Stomach (tissue), 19 donors: ENCODE results near the gene ERCC6L2. TPM values are rescaled to one million over a fixed set of nuclear protein-coding genes. Genes with fewer than 3 reads are reported as not detected.

Experiments
- DNase-seq, 2 donors: peaks; one replicate each; pipeline versions ENCODE4 v3.0.0 to v3.0.0-alpha.2; 2013 to 2019
- H3K27ac ChIP-seq, 5 donors: fragments of 200-600 bp in 4 of 5; sonication (generic) in 4 of 5; one replicate each; pipeline ENCODE4 v1.5.1; 2013 to 2019; ENCODE audit warnings: mild to moderate bottlenecking in 1 of 5, moderate library complexity in 1 of 5
- H3K27me3 ChIP-seq, 3 donors: fragments of 200-600 bp; sonication (generic); one replicate each; pipeline ENCODE4 v1.5.1; 2017 to 2019; ENCODE audit warnings: mixed run types in 1 of 3
- H3K36me3 ChIP-seq, 4 donors: fragments of 200-600 bp; sonication (generic); 1 replicate in 3 of 4; 2 replicates in 1 of 4; pipeline ENCODE4 v1.5.1; 2016 to 2019
- H3K4me1 ChIP-seq, 4 donors: fragments of 200-600 bp; sonication (generic); one replicate each; pipeline ENCODE4 v1.5.1; 2016 to 2019
- H3K4me3 ChIP-seq, 4 donors: fragments of 200-600 bp; sonication (generic) in 3 of 4; one replicate each; pipeline ENCODE4 v1.5.1; 2016 to 2019; ENCODE audit warnings: mild to moderate bottlenecking in 1 of 4
- H3K9me3 ChIP-seq, 4 donors: fragments of 200-600 bp; sonication (generic); one replicate each; pipeline ENCODE4 v1.5.1; 2016 to 2019
- EP300 ChIP-seq: sonication (generic); formaldehyde crosslinking; IDR thresholded peaks from one replicate; pipeline ENCODE4 v1.6.1; 2017; ENCODE audit warnings: antibody characterized with exemption
- POLR2A ChIP-seq, 4 donors: fragments of 450-650 bp; IDR thresholded peaks; one replicate each; pipeline ENCODE4 v1.6.1; 2016; ENCODE audit warnings: antibody characterized with exemption in 4 of 4, control low read depth in 2 of 4, mild to moderate bottlenecking in 1 of 4, moderate library complexity in 1 of 4
- POLR2AphosphoS5 ChIP-seq, 3 donors: sonication (generic); formaldehyde crosslinking; IDR thresholded peaks; one replicate each; pipeline ENCODE4 v1.6.1; 2016; ENCODE audit warnings: antibody characterized with exemption in 3 of 3
- WGBS, 5 donors: extraction: QIAGEN DNeasy Blood & Tissue Kit in 3 of 5; methylation state at CpG; one replicate each; pipeline versions ENCODE4 v1.1.5 to v1.1.7; 2013 to 2018; 5-methylcytosine and 5-hydroxymethylcytosine counted together
- intact Hi-C: fragments of 100-400 bp; cut with DNase I; formaldehyde crosslinking; loops from one replicate; pipeline ENCODE4 v1.15.1; 2023; ENCODE audit warnings: low total_unique reads
- long read RNA-seq, 10 donors: transcript quantifications; one replicate each; lab custom pipeline, GENCODE V29; 2026
- polyA plus RNA-seq, 3 donors: library from polyadenylated mRNA; stranded (reverse); fragments of 200-250 nt; gene quantifications; one replicate each; pipeline ENCODE4 v1.2.3, GENCODE V29; 2013
- total RNA-seq, 5 donors: library from RNA; depleted of rRNA; stranded (reverse); fragments of >200 nt; gene quantifications; one replicate each; pipeline versions ENCODE4 v1.1.0 to v1.2.3, GENCODE V29; 2014 to 2016
- TF ChIP-seq, protein P1 (sequence below), 7 experiments: fragments of 450-650 bp in 4 of 7; fragments of 200-600 bp in 3 of 7; sonication (generic) in 3 of 7; IDR thresholded peaks; one replicate each; pipeline ENCODE4 v1.5.1; 2016 to 2019; ENCODE audit warnings: antibody characterized with exemption in 7 of 7, control low read depth in 2 of 7, mild to moderate bottlenecking in 1 of 7
- donor health status: healthy with polysubstance abuse.
- donor health status: Bipolar disorder and iron deficiency.
- donor health status: healthy.

ERCC6L2 gene
- total RNA-seq: 100 to 1,000 TPM in 2 of 5 donors, 10 to 100 TPM in 3; 17.7 to 218 (median 66.2) TPM
- polyA plus RNA-seq: 1 to 10 TPM; 3.9 to 6.9 (median 5.4) TPM
- long read RNA-seq, donor 1, partial matches to known transcripts: 0 of 1 reads
- long read RNA-seq, donor 1, other reads (novel, unspliced or antisense): 0 of 1 reads
- long read RNA-seq, donor 2, partial matches to known transcripts: 5 of 5 reads
- long read RNA-seq, donor 2, other reads (novel, unspliced or antisense): 0 of 5 reads
- long read RNA-seq, donor 3: 0 reads
- long read RNA-seq, donor 4: 0 reads
- long read RNA-seq, donor 5, partial matches to known transcripts: 0 of 1 reads
- long read RNA-seq, donor 5, other reads (novel, unspliced or antisense): 0 of 1 reads
- long read RNA-seq, donor 6, full-length matches to known transcripts: 4 of 13 reads
- long read RNA-seq, donor 6, partial matches to known transcripts: 9 of 13 reads
- long read RNA-seq, donor 6, other reads (novel, unspliced or antisense): 0 of 13 reads
- long read RNA-seq, donor 7, partial matches to known transcripts: 0 of 1 reads
- long read RNA-seq, donor 7, other reads (novel, unspliced or antisense): 0 of 1 reads
- long read RNA-seq, donor 8, partial matches to known transcripts: 0 of 2 reads
- long read RNA-seq, donor 8, other reads (novel, unspliced or antisense): 0 of 2 reads
- long read RNA-seq, donor 9: 0 reads
- long read RNA-seq, donor 10: 0 reads

DNA sequence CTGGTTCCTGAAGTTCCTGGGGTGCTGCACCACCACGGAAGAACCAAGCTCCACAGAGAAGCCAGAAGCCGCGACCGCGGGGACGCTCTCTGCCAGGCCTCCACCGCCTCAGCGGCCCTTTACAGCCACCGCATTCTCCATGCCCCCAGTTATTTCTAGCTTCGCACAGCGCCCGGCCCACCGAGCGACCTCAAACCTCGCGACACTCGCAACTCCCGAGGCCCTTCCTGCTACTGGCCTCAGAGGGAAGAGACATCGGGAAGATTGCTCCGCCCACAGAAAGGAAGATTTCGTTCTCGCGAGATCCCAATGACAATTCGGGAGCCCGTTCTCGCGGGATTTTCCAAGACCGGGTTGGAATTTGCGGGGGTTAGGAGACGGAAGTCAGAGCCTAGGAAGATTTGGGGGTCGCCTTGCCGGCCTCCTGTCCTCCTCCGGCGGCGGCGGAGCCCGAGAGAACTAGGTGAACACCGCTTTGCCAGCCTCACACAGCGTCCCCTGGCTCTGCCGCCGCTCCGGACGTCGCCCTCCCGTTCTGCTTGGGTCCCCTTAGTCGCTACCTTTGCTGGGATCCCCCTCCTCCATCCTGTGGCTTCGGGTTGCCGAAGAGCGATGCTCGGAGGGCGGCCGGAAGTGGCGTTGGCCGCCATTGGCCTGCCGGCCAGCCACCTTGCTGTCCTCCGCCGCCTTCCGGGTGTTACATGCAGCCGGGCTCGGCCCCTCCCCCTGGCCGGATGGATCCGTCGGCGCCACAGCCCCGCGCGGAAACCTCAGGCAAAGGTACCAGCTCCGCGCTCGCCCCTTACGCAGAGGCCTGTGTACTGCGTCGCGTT, at the start of gene ERCC6L2:
ERCC6L2 (plus strand) TSS at position 387 of the 833 bp plus-strand sequence; CDS start at position 735, 348 bp downstream.
- peak; percentile 94 to 99 for DNase-seq
- TF ChIP-seq POLR2AphosphoS5 (IDR thresholded peaks at IDR 0.05) (peak; percentile 83 to 96 (median 90)), POLR2A (IDR thresholded peaks at IDR 0.05) (peak in 2 of 4 donors; percentile 53 to 61), EP300 (no peak)
- TF ChIP-seq, protein P1, sequence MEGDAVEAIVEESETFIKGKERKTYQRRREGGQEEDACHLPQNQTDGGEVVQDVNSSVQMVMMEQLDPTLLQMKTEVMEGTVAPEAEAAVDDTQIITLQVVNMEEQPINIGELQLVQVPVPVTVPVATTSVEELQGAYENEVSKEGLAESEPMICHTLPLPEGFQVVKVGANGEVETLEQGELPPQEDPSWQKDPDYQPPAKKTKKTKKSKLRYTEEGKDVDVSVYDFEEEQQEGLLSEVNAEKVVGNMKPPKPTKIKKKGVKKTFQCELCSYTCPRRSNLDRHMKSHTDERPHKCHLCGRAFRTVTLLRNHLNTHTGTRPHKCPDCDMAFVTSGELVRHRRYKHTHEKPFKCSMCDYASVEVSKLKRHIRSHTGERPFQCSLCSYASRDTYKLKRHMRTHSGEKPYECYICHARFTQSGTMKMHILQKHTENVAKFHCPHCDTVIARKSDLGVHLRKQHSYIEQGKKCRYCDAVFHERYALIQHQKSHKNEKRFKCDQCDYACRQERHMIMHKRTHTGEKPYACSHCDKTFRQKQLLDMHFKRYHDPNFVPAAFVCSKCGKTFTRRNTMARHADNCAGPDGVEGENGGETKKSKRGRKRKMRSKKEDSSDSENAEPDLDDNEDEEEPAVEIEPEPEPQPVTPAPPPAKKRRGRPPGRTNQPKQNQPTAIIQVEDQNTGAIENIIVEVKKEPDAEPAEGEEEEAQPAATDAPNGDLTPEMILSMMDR (IDR thresholded peaks at IDR 0.05): peak in 1 of 7 experiments; percentile 13
- Histone ChIP-seq H3K4me1 (peaks cover 4 to 25% (median 14%) of the 10 kb centered on the region in 4 donors), H3K4me3 (no peak within 1 kb of the TSS), H3K27ac (peak within 1 kb of the TSS in 1 of 5 donors; percentile 99), H3K36me3 (peaks cover 0 to 20% (median 6%) of the 10 kb centered on the region in 4 donors), H3K9me3 (no peaks in the 10 kb centered on the region), H3K27me3 (no peaks in the 10 kb centered on the region)
- 0 to 1% (median 0%) methylated on average over 53 to 74 of the region's 74 CpGs for WGBS, 5 donors
- intact Hi-C loops: no loop called here

DNA sequence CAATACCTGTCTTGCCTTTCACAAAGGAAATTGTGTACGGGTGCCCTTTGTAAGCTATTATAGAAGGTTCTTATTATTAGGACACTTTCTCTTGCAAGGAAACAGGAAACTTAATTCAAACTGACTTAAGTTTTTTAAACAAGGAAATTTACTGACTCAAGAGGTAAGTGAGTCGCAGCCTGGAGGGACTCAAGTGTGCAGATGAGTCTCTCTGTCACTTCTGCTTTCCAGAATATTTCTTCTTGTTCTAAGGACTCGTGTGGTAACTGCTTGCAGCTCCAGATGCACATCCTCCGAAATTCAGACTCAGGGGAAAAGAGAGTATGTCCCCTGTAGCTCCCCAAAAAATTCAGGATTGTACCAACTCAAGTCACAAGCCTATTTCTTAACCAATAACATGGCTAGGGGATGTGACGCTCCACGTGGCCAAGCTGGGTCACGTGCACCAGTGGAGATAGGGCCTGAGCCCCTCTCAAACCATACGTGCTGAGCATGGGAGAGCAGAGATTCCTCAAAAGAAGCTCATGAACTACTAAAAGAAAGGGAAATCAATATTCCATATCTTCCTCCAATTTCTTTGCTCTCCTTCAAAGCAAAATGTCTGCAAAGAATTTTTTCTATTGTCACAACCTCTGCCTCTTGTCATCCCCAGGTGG, 49.2 kb upstream of the ERCC6L2 start:
- no peak for DNase-seq
- no peaks in the 10 kb centered on the region for H3K9me3 ChIP-seq
- intact Hi-C loops: no loop called here
- TF ChIP-seq, protein P1 (IDR thresholded peaks at IDR 0.05): no peak
- TF ChIP-seq POLR2A (IDR thresholded peaks at IDR 0.05): no peak
- no peak for TF ChIP-seq EP300
- no peak for TF ChIP-seq POLR2AphosphoS5 (IDR thresholded peaks at IDR 0.05)
- H3K27me3 ChIP-seq: no peaks in the 10 kb centered on the region
- H3K27ac ChIP-seq: no peak overlapping the region
- no peak overlapping the region for H3K4me3 ChIP-seq
- H3K36me3 ChIP-seq: no peaks in the 10 kb centered on the region
- WGBS, 5 donors: 80 to 89% (median 84%) methylated on average over 8 of the region's 8 CpGs
- peaks cover 0 to 26% (median 13%) of the 10 kb centered on the region in 4 donors for H3K4me1 ChIP-seq

DNA sequence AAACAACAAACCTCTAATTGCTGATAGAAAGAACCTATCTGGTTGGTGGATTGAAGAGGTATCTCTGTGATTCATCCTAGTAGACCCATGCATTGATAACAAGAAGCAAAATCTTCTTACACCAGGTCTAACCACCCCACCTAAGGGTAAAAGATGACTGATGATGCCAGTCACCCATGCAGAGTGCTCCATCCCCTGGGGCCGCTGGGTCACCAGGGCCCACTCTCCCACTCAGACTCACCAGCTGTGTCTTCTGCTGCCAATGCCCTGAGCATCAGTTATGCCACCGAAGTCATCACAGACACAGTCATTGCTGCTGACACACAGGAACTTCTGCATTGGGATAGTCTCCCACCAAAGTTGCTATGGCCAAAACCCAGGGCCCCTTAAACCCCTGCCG, 44.7 kb upstream of the ERCC6L2 start:
- intact Hi-C loops: no loop called here
- no peak for DNase-seq
- Histone ChIP-seq H3K27me3 (no peaks in the 10 kb centered on the region), H3K36me3 (no peaks in the 10 kb centered on the region), H3K27ac (peak overlapping the region in 3 of 5 donors; percentile 16 to 79 (median 59)), H3K9me3 (no peaks in the 10 kb centered on the region), H3K4me3 (no peak overlapping the region), H3K4me1 (peaks cover 0 to 45% (median 7%) of the 10 kb centered on the region in 4 donors)
- no peak for TF ChIP-seq EP300
- no peak for TF ChIP-seq POLR2A (IDR thresholded peaks at IDR 0.05)
- TF ChIP-seq, protein P1 (IDR thresholded peaks at IDR 0.05): no peak
- no peak for TF ChIP-seq POLR2AphosphoS5 (IDR thresholded peaks at IDR 0.05)
- 91 to 100% (median 98%) methylated on average over 3 of the region's 3 CpGs for WGBS, 5 donors
